WERI-Rb-1 (cell line): Measurements from ENCODE around the gene IL17C.

Experiments used
- DNase-seq: peaks from one replicate; pipeline ENCODE4 v3.0.0-alpha.2; 2020
- H3K27ac ChIP-seq: fragments of 250-450 bp; sonication (Bioruptor Pico); 2 replicates; pipeline ENCODE4 v1.5.1; 2020; ENCODE audit warnings: mild to moderate bottlenecking, moderate library complexity
- H3K27me3 ChIP-seq: fragments of 250-450 bp; sonication (Bioruptor Pico); 2 replicates; pipeline ENCODE4 v1.5.1; 2021; ENCODE audit warnings: mild to moderate bottlenecking, low read depth, moderate library complexity; ENCODE audit not compliant: insufficient read depth, severe bottlenecking
- H3K36me3 ChIP-seq: fragments of 250-450 bp; sonication (Bioruptor Pico); 2 replicates; pipeline ENCODE4 v1.5.1; 2020; ENCODE audit warnings: mild to moderate bottlenecking, moderate library complexity
- H3K4me3 ChIP-seq: 2 replicates; pipeline ENCODE4 v1.5.1; 2011; ENCODE audit warnings: low read depth, mild to moderate bottlenecking, control low read depth, low read length
- H3K9me3 ChIP-seq: fragments of 250-450 bp; sonication (Bioruptor Pico); 2 replicates; pipeline ENCODE4 v1.5.1; 2021; ENCODE audit warnings: mild to moderate bottlenecking, moderate library complexity; ENCODE audit not compliant: severe bottlenecking
- TF ChIP-seq, protein P1 (sequence below): IDR thresholded peaks from 2 replicates; pipeline ENCODE4 v1.5.1; 2011; ENCODE audit warnings: low read depth, mild to moderate bottlenecking, control low read depth, inconsistent platforms, low read length

IL17C gene

GRCh38 chr16:88599092-88599733 is 39.2 kb upstream of the IL17C start:
- Histone ChIP-seq H3K27ac (no peak overlapping the region), H3K27me3 (no peaks in the 10 kb centered on the region), H3K4me3 (no peak overlapping the region), H3K36me3 (no peaks in the 10 kb centered on the region; the same call in 1 of the 2 replicates), H3K9me3 (no peaks in the 10 kb centered on the region)
- no peak for DNase-seq
- TF ChIP-seq, protein P1, sequence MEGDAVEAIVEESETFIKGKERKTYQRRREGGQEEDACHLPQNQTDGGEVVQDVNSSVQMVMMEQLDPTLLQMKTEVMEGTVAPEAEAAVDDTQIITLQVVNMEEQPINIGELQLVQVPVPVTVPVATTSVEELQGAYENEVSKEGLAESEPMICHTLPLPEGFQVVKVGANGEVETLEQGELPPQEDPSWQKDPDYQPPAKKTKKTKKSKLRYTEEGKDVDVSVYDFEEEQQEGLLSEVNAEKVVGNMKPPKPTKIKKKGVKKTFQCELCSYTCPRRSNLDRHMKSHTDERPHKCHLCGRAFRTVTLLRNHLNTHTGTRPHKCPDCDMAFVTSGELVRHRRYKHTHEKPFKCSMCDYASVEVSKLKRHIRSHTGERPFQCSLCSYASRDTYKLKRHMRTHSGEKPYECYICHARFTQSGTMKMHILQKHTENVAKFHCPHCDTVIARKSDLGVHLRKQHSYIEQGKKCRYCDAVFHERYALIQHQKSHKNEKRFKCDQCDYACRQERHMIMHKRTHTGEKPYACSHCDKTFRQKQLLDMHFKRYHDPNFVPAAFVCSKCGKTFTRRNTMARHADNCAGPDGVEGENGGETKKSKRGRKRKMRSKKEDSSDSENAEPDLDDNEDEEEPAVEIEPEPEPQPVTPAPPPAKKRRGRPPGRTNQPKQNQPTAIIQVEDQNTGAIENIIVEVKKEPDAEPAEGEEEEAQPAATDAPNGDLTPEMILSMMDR, result no peak

- TF ChIP-seq, protein P1, result no peak
- Histone ChIP-seq H3K27ac (no peak overlapping the region), H3K36me3 (no peaks in the 10 kb centered on the region; the same call in 1 of the 2 replicates), H3K9me3 (no peaks in the 10 kb centered on the region), H3K27me3 (no peaks in the 10 kb centered on the region), H3K4me3 (no peak overlapping the region)
- DNase-seq, result no peak
Observed at GRCh38 chr16:88599825-88600538, 38.4 kb upstream of the IL17C start.

- Histone ChIP-seq H3K4me3 (no peak overlapping the region), H3K27ac (no peak overlapping the region), H3K27me3 (no peaks in the 10 kb centered on the region), H3K9me3 (no peaks in the 10 kb centered on the region), H3K36me3 (no peaks in the 10 kb centered on the region; the same call in 1 of the 2 replicates)
- no peak for DNase-seq
- TF ChIP-seq, protein P1, result no peak
Observed at GRCh38 chr16:88600539-88600896, 37.9 kb upstream of the IL17C start.

DNA sequence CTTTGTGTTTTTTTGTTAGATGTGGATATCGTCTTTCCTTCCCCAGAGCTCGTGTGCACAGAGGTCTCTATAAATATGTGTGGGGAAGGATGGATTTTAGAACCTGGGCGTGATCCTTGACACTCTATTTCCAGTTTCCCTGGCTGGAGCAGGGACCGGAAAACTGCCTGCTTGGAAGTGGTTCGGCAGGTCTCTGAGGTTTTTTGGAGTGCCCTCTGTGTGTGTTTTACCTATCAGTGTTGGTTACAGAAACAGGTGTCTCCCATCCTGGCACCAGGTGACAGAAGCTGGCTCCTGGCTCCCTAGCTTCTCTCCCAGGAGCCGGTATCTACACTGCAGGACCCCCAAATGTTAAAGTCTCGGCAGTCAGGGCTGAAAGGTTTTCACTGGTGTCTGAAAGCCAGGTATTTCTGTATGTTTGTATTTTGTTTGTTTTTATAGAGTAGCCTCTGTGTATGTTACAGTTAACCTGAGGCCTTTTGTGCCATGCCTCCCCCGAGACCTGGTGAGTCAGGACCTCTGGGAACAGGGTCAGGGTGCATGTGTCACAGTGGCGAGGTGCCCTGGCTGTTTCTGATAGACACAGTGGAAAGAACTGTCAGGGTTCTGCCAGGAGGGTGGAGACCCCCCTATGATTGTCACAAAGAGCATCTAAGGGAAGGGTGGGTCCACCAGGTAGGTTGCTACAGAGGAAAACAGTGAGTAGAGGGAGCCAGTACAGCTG is 36.9 kb upstream of the IL17C start:
- Histone ChIP-seq H3K36me3 (no peaks in the 10 kb centered on the region; the same call in 1 of the 2 replicates), H3K27ac (no peak overlapping the region), H3K9me3 (no peaks in the 10 kb centered on the region)

DNA sequence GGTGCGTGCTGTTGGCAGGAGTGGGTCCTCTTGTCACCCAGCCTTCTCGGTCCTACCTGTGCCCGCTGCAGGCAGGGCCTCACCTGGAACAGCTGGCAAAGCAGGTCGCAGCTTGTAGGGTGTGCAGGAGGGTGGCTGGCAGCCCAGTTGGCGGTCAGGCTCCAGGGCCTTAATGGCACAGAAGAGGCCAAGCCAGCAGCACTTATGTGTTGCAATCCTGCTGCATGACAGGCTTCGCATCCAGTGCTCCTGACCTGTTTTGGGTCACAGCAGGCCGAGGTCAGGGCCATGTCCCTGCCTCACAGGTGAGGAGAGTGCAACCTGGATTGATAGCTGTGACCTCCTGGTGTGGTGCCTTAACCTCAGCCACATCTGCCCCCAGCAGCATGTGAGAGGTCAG is 36.3 kb upstream of the IL17C start:
- Histone ChIP-seq H3K27me3 (no peaks in the 10 kb centered on the region), H3K36me3 (no peaks in the 10 kb centered on the region; the same call in 1 of the 2 replicates), H3K9me3 (no peaks in the 10 kb centered on the region), H3K27ac (no peak overlapping the region), H3K4me3 (no peak overlapping the region)
- no peak for DNase-seq
- TF ChIP-seq, protein P1, result no peak

More for the DNA sequence above, 36.9 kb upstream of the IL17C start:
- Histone ChIP-seq H3K27me3 (no peaks in the 10 kb centered on the region), H3K4me3 (no peak overlapping the region)
- TF ChIP-seq, protein P1, result no peak
- no peak for DNase-seq
